ENCODE measurements around the gene TRIAP1.

DNA sequence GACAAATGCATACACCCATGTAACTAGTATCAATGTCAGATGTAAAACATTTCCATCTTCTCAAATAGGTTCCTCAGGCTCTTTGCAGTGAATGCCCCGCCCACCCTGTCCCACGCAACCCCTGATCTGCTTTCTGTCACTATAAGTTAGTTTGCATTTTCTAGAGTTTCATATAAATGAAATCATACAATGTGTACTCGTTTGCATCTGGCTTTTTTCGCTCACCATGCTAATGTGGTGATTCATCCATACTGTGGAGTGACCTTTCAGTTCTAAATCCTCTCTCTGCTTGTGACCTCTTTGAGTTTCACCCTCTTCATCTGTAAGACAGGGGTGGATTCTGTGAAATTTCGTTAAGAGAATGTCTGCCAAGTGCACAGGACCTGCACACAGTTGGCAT is 46.7 kb downstream of the TRIAP1 start:
- TF ChIP-seq, protein P1, sequence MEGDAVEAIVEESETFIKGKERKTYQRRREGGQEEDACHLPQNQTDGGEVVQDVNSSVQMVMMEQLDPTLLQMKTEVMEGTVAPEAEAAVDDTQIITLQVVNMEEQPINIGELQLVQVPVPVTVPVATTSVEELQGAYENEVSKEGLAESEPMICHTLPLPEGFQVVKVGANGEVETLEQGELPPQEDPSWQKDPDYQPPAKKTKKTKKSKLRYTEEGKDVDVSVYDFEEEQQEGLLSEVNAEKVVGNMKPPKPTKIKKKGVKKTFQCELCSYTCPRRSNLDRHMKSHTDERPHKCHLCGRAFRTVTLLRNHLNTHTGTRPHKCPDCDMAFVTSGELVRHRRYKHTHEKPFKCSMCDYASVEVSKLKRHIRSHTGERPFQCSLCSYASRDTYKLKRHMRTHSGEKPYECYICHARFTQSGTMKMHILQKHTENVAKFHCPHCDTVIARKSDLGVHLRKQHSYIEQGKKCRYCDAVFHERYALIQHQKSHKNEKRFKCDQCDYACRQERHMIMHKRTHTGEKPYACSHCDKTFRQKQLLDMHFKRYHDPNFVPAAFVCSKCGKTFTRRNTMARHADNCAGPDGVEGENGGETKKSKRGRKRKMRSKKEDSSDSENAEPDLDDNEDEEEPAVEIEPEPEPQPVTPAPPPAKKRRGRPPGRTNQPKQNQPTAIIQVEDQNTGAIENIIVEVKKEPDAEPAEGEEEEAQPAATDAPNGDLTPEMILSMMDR (IDR thresholded peaks at IDR 0.05) = no peak
- no peak for TF ChIP-seq POLR2A (IDR thresholded peaks at IDR 0.05)
- no peak for TF ChIP-seq EP300 (IDR thresholded peaks at IDR 0.05)
